Pons (tissue), 1 donor: Measurements from ENCODE around the gene KRTAP2-3.
"Not testable (repeated sequence)": the region's sequence is repeated elsewhere in the genome, so short reads cannot be mapped to it uniquely, and the experiment has no call there.

ENCODE experiments used
- DNase-seq: peaks from one replicate; pipeline ENCODE4 v3.0.0-alpha.2; 2016; ENCODE audit warnings: low spot score

The KRTAP2-3 gene

DNA sequence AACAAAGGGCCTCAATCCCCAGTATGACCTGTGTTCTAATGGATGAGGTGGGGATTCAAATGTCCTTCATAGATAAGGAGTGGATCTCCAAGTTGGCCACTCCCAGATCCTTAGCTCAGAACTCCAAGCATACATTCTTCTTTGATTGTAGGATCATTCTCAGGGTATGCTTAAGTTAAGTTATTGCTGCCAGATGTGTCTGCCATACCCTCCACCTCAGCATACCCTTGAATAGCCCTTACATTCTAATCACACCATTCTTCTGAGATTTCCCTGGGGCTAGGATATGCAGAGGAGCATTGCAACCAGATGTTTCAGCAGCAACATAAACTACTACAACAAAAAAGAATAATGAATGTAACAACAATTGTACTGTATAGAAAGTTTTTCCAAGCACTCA, 7.4 kb upstream of the KRTAP2-3 start:
- DNase-seq, result no peak

DNA sequence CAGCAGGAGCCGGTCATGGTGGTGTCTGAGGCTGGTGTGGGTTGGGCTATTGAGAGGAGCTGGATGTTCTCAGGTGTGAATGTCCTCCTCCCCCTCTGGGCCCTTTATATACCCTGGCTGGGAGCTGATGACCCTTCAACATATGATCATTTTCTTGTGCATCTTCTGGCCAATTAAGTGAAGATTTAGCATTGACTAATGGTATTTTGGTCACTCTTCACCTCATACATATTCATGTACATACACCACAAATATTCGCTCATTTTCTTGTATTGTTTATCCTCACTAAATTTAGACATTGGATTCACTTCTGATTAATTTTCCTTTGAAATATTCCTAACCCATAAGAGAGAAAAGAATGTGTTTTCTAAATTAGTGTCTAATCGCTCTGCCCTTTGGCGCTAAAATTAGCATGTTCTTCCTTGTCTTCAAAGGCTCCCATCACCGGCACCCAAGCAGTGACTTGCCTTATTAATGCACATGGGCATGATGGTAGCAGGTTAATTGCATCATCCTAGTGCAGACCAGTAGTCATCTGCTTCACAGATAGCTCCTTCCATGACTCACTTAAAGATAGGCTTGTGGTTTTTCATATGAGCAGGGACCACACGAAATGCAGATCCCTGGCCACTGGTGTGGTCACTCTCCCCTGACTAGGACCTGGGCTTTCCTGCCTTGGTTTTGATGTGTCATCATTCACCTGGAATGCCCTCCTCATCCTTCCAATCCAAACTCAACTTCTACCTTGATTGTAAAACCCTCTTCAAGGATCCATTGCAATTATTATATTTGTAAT, 6.1 kb upstream of the KRTAP2-3 start, which contains the start of gene KRTAP2-4:
Gene KRTAP2-4, minus strand, starts transcription at position 51 of the 796 bp plus-strand sequence. Its CDS starts 34 bp downstream, at position 17.
- no peak for DNase-seq

DNA sequence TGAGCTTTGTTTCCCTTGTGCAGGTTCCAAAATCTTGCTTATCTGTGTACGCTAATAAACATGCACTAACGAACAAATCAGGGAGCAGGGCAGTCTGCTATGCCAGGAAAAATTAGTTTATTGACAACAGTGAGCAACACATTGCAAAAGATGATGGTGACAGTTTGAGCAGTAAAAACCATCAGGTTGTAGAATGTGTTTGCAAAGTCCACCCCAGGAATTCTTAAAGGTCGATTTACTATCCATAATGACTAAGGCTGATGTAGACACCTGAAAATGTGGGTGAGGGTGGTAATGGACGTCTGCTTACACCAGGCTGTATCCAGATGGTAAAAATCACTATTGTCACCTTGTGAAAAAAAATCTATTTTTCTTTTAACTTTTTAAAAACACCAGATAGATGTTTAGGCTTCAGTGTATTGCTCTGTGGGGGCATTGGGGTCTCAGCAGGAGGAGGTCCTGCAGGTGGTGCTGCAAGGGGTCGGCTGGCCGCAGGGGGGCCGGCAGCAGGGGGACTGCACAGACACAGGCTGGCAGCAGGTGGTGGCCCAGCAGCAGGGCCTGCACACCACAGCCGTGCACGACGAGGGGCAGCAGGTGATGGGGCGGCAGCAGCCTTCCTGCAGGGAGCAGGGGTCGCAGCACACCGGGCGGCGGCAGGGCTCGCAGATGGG, 5.2 kb upstream of the KRTAP2-3 start:
- DNase-seq, result not testable (repeated sequence)

DNA sequence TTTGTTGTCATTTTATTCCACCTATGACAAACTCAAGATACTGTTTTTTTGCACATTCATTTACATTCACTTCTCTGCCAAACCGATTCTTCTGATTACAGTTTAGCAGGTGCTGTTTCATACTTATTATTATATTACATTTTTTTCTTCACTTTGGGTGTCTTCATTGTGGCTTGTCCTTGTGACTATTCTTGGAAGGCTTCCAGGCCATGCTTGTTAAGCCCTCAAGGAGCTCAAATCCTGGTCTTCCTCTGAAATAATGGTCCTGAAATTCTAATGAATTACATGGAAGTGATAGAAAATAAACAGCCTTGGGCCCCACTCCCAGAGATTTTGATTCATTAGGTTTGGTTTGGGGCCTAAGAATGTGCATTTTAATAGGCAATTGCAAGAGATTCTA, 4.4 kb upstream of the KRTAP2-3 start:
- no peak for DNase-seq

DNA sequence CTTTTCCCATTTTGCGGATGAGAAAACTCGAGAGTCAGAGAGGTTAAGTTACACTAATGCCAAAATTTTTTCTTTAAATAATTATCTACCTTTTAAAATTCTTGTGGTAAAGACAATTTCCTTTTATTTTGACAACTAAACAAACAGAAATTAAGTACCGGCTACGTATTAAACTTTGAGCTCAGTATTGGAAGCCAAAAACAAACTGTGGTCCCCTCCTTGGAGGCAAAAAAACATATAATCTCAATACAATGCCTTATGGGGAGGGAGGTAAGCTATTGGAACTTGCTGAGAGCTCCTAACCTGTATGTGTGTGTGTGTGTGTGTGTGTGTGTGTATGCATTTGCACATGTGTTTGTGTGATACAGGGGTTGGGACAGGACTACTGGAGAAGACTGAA, 3.5 kb upstream of the KRTAP2-3 start:
- no peak for DNase-seq

DNA sequence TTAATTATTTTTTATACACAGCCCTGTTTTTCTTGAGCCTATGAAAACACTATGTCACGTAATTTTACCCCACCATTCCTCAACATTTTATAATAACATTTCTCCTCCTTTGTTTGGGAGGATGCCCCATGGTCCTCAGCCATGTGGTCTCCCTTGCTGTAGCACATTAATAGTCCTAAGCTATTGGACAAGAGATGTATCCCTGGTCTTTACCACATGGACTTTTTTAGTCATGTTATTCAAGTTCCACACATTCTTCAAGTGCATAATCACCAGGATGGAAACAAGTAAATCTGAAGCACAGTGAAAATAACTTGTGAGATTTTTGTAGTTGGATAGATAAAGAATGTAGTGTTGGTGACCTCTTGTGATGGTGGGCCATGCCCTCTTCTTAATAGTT, 2.0 kb upstream of the KRTAP2-3 start:
- DNase-seq, result no peak

DNA sequence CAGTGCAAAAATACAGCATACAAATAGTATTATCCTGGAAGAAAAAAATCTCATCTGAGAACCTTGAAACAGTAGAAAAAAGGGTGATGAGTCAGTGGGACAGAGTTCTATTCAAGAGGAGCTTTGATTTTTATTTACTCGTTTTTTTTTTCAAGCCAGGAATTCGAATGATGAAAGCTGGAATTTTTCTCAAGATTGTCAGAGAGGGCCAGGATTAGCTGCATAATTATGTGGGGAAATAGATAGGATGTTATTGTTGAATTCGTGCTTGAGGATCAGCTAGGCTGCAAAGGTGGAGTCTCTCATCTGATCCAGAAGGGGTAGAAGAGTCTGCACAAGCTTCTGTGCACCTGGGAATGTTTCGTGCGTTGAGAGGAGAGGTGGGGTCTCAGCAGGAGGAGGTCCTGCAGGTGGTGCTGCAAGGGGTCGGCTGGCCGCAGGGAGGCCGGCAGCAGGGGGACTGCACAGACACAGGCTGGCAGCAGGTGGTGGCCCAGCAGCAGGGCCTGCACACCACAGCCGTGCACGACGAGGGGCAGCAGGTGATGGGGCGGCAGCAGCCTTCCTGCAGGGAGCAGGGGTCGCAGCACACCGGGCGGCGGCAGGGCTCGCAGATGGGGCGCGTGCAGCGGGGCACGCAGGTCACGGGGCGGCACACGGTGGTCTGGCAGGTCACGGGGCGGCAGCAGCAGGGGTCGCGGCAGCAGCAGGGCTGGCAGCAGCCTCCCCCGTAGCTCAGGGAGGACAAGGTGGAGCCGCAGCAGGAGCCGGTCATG, 450 bp downstream of the KRTAP2-3 start:
- not testable (repeated sequence) for DNase-seq

DNA sequence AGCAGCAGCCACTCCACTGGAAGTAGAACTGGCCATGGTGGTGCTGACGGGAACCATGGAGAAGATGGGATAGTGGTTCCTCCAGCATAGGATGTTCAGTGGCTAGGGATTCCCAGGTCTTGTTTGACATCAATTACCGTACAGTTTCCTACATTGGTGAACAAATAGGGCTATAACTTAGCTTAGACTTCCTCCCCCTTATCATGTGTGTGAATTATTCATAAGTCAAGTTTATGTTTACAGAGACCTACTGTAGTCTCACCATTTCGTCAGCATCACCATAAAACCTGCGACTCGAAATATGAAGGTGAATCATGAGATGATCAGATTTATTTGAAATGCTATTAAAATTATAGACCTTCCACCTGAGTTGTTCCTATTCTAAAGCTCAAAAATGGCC, 1.2 kb downstream of the KRTAP2-3 start:
- no peak for DNase-seq

DNA sequence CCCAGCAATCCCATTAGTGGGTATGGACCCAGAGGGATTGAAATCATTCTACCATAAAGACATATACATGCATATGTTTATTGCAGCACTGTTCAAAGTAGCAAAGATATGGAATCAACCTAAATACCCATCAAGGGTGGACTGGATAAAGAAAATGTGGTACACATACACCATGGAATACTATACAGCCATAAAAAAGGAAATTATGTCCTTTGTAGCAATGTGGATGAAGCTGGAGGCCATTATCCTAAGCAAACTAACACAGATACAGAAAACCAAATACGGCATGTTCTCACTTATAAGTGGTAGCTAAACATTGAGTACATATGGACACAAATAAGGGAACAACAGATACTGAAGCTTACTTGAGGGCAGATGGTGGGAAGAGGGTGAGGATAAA, 2.4 kb downstream of the KRTAP2-3 start:
- DNase-seq, result no peak

DNA sequence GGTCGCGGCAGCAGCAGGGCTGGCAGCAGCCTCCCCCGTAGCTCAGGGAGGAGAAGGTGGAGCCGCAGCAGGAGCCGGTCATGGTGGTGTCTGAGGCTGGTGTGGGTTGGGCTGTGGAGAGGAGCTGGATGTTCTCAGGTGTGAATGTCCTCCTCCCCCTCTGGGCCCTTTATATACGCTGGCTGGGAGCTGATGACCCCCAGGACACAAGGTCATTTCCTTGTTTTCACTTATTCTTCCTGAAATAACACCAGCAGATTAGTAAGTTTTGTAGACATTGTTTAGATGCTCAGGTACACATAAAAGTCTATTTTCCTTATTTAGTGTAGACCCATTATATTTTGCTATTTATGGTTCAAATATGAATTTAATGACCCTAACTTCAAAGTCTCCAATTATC, 4.8 kb downstream of the KRTAP2-3 start, which contains the start of gene KRTAP2-2:
Gene KRTAP2-2, minus strand, starts transcription at position 101 of the 400 bp plus-strand sequence. Its CDS starts 19 bp downstream, at position 82.
- DNase-seq, result not testable (repeated sequence)

DNA sequence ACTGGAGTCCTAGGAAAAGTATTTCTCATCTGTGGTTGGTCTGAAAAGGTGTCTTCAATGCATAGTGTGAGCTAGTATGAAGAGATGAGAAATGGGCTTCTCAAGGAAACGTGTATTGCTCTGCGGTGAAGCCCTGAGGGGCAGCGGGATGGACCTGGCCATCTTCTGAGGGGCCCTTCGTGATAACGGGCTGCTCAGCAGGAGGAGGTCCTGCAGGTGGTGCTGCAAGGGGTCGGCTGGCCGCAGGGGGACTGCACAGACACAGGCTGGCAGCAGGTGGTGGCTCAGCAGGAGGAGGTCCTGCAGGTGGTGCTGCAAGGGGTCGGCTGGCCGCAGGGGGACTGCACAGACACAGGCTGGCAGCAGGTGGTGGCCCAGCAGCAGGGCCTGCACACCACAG, 5.4 kb downstream of the KRTAP2-3 start:
- not testable (repeated sequence) for DNase-seq

DNA sequence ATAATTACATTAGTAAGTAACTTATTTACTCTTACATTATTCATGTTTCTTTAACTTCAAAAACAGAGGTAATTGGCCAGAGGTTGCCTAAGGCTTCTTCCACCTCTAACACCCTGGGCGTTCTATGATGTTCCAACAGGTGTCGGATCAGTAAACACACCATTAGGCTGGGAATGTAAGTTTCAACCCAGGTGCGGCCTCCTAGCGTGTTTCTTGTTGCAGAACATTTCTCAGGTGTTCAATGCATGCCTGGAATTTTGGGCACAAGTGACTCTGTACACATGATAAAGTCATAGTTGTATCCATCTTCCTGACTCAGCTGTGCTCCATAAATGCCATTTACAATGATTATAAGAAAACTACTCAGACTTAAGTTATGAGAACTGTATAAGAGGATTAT, 5.9 kb downstream of the KRTAP2-3 start:
- DNase-seq, result no peak

DNA sequence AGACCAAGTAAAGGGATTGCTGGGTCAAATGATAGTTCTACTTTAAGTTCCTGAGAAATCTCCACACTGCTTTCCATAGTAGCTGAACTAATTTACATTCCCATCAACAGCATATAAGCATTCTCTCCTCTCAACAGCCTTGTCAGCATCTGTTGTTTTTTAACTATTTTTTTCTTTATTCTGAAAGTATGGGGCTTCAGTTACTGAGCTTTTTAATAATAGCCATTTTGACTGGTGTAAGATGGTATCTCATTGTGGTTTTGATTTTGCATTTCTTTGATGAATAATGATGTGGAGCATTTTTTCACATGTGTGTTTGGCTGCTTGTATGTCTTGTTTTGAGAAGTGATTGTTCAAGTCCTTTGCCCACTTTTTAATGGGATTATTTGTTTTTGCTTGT, 7.3 kb downstream of the KRTAP2-3 start:
- DNase-seq, result no peak

DNA sequence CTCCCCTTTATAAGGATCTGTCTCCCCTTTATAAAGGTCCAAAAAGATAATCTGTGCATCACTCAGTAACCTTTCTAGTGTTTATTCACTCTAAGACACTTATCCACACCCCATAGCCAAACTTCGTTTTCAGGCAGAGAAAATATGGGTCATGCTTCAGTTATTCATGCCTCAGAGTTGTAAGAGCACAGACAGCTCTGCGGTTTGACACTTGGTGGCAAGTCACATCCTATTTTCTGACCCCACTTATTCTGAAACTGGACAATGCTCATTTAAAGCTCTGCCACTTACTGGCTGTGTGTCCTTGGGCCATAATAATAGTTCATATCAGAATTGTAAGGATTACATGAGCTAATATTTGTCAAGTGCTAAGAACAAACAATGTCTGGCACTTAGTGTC, 10.8 kb downstream of the KRTAP2-3 start:
- no peak for DNase-seq

DNA sequence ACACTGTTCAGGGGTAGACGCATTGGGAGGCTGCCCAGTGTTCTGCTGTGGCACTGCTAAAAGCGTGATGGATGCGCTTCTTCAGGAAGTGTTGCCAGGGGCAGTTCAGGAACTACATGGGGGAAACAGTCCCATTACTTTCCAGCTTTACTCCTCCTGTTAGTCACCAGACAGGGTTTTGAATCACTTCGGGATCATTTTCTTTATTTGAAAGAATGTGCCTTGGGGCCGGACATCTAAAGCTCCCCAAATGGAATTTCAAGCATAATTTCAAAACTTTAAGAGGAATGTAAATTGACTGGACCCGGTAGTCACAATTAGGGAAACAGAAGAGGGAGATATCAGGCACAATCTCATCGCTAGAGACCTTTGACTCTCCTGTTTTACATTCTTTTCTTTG, 11.5 kb downstream of the KRTAP2-3 start:
- no peak for DNase-seq

DNA sequence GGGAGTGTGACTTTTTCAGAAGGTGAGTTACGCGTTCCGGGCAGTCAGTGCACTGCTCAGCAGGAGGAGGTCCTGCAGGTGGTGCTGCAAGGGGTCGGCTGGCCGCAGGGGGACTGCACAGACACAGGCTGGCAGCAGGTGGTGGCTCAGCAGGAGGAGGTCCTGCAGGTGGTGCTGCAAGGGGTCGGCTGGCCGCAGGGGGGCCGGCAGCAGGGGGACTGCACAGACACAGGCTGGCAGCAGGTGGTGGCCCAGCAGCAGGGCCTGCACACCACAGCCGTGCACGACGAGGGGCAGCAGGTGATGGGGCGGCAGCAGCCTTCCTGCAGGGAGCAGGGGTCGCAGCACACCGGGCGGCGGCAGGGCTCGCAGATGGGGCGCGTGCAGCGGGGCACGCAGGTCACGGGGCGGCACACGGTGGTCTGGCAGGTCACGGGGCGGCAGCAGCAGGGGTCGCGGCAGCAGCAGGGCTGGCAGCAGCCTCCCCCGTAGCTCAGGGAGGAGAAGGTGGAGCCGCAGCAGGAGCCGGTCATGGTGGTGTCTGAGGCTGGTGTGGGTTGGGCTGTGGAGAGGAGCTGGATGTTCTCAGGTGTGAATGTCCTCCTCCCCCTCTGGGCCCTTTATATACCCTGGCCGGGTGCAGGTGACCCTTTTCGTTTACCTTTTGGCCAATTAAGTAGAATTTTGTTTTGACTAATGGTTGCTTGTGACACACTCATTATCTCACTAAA, 13.0 kb downstream of the KRTAP2-3 start, which contains the start of gene KRTAP2-1:
Gene KRTAP2-1, minus strand, starts transcription at position 582 of the 731 bp plus-strand sequence. Its CDS starts 49 bp downstream, at position 533.
- DNase-seq, result not testable (repeated sequence)

DNA sequence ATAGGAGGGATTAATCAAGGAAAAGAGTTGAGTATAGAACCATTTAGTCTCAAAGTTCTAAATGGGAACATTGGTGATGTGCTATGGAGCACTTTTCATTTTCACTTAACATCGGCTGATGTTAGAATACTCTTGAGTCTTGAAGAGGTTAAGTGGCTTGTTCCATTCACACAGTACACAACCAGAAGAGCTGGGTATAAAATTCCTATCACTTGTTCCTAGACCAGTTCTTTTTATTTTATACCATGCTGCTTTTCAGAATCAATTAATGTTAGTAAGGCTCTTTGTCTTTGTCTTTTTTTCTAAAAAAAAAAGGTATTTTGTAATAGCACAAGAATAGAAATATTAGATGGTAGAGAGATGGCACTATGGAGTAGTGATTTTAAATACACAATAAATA, 17.0 kb downstream of the KRTAP2-3 start:
- no peak for DNase-seq

DNA sequence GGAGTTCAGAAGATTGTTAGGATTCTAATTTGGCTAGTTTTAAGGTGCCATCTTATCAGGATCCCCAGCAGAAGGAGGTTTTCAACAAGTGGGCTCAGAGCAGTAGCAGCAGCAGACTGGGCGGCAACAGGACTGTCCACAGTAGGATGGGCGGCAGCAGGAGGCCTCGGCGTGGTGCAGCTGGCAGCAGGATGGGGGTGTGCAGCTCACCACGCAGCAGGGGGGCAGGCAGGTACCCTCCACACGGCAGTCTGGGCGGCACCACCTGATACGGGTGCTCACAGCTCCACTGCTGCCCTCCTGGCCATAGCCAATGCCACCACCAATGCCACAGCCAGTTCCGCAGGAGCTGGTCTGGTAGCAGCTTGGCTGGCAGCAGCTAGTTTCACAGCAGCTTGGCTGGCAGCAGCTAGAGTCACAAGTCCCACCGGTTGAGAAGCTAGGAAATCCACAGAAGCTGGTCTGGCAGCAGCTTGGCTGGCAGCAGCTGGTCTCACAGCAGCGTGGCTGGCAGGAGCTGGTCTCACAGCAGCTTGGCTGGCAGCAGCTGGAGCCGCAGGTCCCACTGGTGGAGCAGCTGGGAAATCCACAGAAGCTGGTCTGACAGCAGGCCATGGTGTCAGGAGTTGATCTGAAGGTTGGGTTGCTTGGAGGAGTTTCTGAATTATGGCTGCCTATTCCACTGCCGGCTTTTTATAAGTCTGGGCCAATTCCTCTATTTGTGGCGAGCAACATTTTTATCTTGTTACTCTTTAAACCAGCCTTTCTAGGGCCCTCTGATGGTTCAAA, 18.9 kb downstream of the KRTAP2-3 start, which contains the start of gene KRTAP1-1:
Gene KRTAP1-1, minus strand, starts transcription at position 668 of the 789 bp plus-strand sequence. Its CDS starts 53 bp downstream, at position 615.
- DNase-seq, result not testable (repeated sequence)

DNA sequence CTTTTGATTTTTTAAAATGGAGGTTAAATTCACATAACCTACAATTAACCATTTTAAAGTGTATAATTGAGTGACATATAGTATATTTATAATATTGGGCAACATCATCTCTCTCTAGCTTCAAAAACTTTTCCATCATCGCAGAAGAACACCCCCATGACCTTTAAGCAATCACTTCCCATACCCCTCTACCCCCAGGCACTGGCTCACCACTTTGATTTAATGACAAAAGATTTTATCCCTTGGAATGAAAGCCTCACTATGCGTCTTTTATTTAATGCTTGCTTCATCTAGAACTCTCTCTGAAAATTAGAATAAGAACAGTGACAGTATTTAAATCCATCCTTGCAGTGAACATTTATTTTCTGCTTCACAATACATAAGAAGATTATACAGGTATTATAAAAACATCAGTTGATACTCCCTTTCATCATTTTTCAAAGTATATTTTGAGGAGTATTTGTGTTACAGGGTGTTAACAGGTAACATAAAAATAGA, 22.0 kb downstream of the KRTAP2-3 start:
- no peak for DNase-seq

DNA sequence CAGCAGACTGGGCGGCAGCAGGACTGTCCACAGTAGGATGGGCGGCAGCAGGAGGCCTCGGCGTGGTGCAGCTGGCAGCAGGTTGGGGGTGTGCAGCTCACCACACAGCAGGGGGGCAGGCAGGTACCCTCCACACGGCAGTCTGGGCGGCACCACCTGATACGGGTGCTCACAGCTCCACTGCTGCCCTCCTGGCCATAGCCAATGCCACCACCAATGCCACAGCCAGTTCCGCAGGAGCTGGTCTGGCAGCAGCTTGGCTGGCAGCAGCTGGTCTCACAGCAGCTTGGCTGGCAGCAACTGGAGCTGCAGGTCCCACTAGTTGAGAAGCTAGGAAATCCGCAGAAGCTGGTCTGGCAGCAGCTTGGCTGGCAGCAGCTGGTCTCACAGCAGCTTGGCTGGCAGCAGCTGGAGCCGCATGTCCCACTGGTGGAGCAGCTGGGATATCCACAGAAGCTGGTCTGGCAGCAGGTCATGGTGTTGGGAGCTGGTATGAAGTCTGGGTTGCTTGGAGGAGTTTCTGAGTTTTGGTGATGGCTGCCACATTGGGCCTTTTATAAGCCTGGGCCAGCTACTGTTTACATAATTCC, 25.5 kb downstream of the KRTAP2-3 start, which contains the start of gene KRTAP1-3:
Gene KRTAP1-3, minus strand, starts transcription at position 529 of the 590 bp plus-strand sequence. Its CDS starts 53 bp downstream, at position 476.
- DNase-seq, result not testable (repeated sequence)
